C4-2B (cell line): Measurements from ENCODE around the gene OR6N1.

Experiments used
- H3K27ac ChIP-seq: fragments of 450-650 bp; 2 replicates; pipeline ENCODE4 v1.5.1; 2017
- CTCF ChIP-seq: fragments of 450-650 bp; conservative IDR thresholded peaks from 2 replicates; pipeline ENCODE4 v1.5.1; 2017; ENCODE audit warnings: mild to moderate bottlenecking
- ZFX ChIP-seq: fragments of 450-650 bp; IDR thresholded peaks from 2 replicates; pipeline ENCODE4 v1.6.1; 2017

The OR6N1 gene, protein sequence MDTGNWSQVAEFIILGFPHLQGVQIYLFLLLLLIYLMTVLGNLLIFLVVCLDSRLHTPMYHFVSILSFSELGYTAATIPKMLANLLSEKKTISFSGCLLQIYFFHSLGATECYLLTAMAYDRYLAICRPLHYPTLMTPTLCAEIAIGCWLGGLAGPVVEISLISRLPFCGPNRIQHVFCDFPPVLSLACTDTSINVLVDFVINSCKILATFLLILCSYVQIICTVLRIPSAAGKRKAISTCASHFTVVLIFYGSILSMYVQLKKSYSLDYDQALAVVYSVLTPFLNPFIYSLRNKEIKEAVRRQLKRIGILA

GRCh38 chr1:158771950-158772866 is at the start of gene OR6N1:
OR6N1 (minus strand) TSS chr1:158772195; CDS start chr1:158766682, 5,513 bp downstream.
- H3K27ac ChIP-seq = no peak within 1 kb of the TSS
- TF ChIP-seq CTCF (no peak), ZFX (no peak)

DNA sequence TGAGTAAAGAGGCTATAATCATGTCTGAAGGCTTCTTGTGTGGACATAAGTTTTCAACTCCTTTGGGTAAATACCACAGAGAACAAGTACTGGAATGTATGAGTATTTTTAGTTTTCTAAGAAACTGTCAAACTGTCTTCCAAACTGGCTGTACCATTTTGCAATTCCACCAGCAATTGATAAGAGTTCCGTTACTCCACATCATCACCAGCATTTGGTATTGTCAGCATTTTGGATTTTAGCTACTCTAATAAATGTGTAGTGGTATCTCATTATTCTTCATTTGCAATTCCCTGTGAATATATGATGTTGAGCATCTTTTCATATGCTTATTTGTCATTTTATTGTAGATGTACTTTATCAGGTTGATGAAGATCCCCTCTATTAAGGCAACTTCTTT is 49.7 kb upstream of the OR6N1 start:
- no peak overlapping the region for H3K27ac ChIP-seq
- no peak for TF ChIP-seq ZFX
- no peak for TF ChIP-seq CTCF

DNA sequence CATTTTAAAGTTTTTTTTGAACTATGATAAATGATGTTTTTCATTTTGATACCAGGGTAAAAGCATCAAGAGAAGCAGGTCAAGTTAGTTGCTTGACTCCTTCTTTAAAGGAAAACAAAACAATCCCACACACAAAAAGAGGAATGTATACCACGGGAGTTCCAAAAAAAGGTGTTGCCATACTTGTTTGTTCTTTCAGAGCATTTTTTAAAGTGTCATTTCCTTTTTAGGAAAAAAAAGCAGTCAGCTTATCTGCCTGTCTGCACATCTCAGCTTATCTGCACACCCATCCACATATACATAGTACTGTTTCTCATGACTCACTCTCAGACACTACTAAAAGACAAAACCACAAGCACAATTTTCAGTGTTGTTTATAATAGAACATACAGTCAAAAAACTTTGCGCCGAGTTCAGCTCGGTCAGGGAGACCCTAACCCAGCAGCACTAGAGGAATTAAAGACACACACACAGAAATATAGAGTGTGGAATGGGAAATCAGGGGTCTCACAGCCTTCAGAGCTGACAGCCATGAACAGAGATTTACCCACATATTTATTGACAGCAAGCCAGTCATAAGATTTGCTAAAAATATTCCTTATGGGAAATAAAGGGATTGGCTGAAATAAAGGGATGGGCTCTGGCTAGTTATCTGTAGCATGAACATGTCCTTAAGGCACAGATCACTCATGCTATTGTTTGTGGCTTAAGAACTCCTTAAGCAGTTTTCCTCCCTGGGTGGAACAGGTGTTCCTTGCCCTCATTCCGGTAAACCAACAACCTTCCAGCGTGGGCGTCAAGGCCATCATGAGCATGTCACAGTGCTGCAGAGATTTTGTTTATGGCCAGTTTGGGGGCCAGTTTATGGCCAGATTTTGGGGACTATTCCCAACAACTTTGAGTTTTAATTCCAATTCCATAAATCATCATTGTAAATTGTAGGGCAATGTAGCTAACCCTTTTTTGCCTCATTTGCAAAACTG is 47.8 kb upstream of the OR6N1 start:
- no peak overlapping the region for H3K27ac ChIP-seq
- TF ChIP-seq CTCF (no peak), ZFX (no peak)

DNA sequence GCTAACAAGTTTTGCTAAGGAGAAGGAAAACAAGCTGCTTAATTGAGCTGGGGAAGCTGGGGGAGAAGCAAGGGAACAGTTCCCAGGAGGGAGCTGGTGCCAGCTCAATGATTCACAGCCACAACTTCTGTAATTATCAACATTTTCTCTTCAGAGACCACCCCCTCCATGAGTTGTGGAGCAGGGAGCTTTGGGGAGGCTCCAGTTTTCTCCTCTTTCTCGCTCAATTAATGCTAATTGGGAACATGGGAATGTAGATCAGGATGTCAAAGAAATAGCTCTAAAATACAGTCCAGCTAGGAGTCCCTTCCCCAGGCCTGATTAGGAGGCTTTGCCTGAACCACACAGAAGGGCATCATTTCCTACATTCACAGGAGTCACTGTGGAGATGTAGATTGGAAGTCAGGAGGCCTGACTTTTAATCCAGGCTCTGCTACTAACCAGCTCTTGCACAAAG is 47.0 kb upstream of the OR6N1 start:
- TF ChIP-seq ZFX = no peak
- TF ChIP-seq CTCF = no peak
- no peak overlapping the region for H3K27ac ChIP-seq

DNA sequence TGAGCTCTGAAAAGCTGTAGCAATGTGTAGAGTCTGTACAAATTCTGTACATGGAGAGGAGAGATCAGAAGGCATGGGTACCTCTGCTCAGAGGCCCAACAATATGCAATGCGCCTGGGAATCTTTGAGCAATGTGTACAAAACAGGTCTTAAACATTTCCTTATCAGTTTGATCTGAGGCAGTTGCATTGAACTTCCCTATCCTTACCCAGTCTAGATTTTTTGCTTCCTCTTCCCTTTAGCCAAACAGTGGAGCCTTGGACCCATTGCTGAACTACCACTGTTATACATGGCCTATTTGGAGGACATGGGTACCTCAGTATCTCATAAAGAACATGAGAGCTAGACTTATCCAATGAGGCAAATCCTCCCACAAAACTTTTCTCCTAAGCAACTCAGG is 46.6 kb upstream of the OR6N1 start:
- TF ChIP-seq CTCF = no peak
- no peak overlapping the region for H3K27ac ChIP-seq

DNA sequence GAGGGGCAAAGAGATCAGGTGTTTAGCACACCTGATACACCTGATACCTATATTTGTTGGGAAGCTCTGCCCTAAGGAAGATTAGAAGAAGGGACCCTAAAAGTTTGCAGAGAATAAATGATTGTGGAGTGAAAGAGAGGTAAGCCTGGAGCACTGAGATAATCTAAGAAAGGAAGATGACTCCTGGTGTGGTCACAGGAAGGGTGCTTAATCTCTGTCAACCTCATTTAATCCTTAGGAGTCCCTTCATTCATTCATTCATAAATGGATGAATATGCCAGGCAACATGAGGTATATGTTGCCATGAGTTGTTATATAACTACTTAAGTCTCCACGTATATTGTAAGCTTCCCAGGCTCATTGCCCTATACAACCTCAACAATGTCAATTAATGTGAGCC is 43.0 kb upstream of the OR6N1 start:
- TF ChIP-seq CTCF (no peak), ZFX (no peak)
- no peak overlapping the region for H3K27ac ChIP-seq
